GM21515 (cell line): Measurements from ENCODE around the gene BCL2L13.

ENCODE experiments used
- ATAC-seq: cut with Tn5 transposase; IDR thresholded peaks from one replicate; pipeline ENCODE4 v1.9.1; 2021; ENCODE audit not compliant: unreplicated experiment

Gene BCL2L13

DNA sequence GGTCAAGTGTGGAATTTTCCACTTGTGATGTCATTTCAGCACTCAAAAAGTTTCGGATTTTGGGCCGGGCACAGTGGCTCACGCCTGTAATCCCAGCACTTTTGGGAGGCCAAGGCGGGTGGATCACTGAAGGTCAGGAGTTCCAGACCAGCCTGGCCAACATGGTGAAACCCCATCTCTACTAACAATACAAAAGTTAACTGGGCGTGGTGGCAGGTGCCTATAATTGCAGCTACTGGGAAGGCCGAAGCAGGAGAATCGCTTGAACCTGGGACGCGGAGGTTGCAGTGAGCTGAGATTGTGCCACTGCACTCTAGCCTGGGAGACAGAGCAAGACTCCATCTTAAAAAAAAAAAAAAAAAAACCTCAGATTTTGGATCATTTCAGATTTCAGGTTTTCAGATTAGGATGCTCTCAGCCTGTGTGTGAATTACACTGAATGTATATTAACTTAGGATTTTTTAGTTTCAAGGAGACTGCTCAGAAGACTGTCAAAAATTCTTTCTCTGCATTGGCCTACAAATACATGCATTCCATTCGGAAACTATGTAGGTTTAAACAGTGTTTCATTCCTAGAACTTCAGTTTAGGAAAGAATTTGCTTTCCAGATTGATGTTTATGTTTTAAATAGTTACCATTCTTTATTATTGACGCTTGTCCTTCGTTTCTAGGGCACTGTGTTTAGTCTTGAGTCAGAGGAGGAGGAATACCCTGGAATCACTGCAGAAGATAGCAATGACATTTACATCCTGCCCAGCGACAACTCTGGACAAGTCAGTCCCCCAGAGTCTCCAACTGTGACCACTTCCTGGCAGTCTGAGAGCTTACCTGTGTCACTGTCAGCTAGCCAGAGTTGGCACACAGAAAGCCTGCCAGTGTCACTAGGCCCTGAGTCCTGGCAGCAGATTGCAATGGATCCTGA lies 87.7 kb downstream of the BCL2L13 start:
- ATAC-seq = no peak

DNA sequence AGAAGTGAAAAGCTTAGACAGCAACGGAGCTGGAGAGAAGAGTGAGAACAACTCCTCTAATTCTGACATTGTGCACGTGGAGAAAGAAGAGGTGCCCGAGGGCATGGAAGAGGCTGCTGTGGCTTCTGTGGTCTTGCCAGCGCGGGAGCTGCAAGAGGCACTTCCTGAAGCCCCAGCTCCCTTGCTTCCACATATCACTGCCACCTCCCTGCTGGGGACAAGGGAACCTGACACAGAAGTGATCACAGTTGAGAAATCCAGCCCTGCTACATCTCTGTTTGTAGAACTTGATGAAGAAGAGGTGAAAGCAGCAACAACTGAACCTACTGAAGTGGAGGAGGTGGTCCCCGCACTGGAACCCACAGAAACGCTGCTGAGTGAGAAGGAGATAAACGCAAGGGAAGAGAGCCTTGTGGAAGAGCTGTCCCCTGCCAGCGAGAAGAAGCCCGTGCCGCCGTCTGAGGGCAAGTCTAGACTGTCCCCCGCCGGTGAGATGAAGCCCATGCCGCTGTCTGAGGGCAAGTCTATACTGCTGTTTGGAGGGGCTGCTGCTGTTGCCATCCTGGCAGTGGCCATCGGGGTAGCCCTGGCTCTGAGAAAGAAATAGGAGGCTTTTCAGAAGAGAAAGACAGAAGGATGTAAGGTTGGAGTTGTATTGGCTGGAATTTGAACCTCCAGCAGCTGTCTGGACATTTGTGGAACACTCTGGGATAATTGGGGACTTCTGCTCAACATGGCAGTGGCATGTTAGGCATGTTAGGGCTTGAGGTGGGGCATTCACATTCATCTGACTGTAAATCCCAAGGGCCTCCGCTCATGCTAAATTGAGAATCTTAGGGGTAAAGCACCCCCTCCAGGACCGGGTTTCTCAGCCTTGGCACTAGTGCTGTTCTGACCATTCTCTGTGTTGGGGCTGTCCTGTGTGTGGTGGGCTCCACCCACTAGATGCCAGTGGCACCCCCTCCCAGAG lies 88.7 kb downstream of the BCL2L13 start:
- no peak for ATAC-seq

DNA sequence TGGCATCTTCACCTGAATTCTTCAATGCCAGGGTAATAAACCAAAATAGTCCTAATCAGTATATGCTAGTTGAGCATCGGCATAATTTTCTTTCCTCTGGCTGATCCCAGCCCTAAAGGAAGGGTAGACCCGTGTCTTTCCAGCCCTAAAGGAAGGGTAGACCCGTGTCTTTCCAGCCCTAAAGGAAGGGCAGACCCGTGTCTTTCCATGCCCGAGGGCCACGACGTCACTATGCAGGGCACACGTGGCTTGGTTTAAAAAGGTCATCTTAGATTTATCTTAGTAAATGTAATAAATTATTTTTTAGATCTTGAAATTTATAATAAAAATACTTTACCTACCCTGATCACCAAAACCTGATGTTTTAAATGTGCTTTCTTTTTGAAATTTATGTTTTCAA lies 90.2 kb downstream of the BCL2L13 start:
- ATAC-seq = no peak

DNA sequence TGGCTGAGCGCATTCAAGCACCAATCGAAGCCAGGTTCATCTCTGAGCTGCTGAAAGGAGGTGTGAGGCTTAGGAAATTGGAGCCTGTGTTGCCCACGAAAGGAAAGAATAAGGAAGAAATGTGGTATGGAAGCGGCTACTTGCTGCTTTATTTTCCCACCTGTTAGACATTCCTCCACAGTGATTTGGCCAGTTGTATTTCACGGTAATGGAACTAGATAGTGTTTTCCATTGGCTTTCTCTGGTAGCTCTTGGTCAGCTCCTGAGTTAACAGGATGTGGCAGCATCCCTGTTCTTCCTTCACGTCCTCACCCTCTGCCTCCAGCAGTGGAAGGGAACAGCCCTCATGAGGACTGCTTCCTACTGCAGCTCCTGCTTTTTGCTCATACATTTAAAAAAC lies 91.0 kb downstream of the BCL2L13 start:
- no peak for ATAC-seq

DNA sequence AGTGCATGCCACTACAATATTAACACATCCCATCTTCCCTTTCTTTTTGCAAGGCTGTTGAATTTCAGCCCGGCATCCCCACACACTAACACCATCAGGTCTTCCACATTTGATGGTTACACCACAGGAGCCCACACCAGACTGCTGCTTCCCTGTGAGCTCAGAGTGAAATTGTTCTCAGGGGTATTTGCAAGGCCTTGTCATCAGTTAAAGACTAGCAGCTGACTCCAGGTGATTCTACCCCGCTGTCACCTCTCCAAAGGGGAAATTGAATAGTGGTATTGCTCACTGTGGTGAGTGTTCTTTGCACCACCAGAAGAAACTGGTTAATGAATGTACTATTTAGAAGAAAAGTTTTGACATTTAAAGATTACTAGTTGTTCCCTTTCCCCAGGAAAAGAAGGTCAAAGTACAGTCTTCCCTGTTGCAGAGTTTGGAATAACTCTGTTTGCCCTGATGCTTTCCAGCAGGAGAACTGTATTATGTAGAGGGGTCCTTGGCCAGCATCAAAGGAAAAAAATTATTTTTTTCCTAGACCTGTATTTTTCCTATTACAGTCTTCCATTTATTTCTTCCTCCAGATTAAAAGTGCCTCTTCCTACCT lies 93.8 kb downstream of the BCL2L13 start:
- no peak for ATAC-seq

DNA sequence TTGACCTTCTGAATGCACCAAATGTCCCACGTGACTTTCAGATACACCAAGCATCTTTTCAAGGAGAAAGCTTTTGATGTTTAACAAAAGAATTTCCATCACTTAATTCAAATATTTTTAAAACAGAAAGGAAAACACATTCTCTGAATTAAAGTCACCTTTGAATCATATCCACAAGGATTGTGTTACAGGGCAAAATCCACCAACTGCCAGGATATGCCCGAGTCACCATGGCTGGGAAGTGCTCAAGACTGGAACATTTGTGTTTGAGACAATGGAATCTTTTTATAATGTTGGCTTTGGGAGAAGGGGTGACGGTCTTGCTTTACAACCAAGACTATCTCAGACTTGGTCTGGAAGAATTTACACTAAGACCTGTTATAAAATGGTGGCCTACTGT lies 94.9 kb downstream of the BCL2L13 start:
- ATAC-seq = no peak

DNA sequence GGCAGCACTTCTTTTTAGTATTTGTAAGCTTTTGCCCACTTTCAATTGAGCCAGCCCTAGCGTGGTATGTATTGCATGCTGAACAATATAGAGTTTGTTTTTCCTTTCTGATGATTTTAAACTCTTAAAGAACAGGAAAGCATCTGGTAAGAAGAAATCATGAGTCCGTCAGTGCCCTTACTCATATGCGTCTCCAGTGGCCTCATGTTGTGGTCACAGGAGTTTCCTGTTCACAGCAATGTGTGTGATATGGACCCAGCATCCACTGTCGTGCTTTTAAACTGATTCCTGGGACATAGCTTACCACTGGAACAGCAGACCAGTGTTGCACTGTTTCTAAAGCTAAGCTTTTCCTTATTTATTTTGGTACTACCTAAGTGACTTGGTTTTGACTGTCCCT lies 95.6 kb downstream of the BCL2L13 start:
- no peak for ATAC-seq

DNA sequence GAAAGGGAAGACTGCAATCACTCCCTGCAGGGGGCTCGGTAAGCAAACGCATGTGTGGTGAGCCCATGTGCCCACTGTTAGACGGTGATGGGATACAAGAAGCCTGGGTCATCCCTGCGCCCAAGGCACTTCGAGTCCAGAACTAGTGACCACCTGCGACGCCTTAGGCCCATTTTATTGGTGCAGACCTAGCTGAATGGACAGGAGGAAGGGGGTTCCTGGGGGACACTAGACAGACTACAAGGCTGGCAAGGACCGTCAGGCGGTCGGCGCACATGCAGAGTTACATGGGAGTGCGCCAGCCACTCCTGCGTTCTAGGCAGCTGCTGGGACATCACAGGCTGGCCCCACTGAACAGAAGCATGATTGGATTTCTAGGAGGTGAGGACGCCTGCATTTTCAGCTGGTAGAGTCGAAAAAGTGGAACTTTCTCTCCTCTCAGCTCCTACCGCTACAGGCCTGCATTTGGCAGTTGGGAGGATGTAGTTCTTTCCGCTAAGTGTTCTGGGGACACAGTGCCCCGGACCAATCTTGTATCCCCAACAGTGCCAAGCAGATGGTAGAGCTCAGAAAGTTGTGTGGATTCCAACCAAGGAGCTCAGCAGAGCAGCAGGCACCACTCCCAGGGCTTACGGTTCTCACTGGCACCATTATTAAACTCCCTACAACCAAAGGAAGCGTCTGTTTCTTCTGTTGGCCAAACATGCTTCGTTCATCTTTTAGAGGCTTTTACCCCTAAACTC lies 100.0 kb downstream of the BCL2L13 start:
- no peak for ATAC-seq

DNA sequence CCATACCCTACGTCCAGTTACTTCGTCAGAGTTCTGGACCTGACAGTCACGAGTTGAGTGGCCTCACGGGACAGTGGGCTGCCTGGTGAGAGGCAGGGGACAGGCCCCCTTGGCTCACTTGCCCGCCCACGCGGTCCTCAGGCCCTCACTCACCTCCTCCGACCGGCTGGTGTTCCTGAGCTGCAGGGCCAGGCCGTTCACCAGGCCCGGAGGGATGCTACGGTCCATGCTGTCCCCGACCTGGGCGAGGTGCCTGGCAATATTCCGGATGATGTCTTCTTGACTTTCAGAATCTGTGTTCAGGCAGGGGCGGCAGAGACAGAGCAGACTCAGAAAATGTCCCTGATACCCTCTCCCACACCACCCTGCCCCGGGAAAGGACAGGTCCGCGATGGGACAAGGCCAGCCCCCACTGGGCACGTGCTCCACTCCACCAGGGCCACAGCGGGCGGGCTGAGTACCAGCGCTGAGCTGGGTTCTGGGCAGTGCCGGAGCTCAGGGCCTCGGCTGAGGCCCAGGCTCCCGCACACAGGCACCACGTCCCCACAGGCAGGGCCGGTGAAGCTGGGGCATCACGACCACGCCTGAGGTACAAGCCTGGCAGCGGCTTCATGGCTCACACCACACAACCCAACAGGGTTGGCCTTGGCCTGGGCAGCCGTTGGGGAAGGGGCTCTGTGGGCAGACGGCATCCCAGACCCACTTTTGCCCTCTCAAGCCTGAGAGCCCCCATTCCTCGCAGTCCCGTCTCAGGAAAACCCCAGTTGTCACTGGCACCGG lies 100.8 kb downstream of the BCL2L13 start:
- ATAC-seq = no peak

DNA sequence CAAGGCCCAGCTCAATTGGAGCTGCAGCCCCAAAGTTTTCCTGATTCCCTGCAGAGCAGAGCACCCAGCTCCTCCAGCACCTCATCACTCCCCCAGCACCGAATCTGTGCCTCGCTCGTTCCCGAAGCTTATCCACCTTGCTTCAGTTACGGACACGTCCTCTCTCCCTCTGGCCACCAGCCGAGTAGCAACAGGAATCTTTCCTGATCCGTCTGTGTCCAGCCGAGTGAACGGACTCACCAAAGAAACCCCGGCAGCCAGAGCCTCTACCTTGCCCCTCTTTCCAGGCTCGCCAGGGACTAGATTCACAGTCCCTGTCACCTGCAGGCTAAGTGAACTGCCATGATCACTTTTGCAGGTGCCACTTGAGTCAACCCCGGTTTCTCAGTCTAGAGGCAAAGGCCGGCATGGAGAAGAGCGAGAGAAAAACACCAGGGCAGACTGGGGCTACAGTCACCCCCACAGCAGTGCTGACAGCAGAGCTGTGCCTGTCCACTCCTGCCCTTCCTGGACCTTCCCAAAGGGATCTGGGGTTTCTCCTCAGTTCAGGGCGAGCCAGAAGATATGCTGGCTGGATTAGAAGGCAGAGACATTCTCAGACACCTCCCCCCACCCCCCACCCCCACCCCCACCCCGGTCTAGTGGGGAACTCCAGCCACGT lies 103.4 kb downstream of the BCL2L13 start:
- ATAC-seq = no peak

DNA sequence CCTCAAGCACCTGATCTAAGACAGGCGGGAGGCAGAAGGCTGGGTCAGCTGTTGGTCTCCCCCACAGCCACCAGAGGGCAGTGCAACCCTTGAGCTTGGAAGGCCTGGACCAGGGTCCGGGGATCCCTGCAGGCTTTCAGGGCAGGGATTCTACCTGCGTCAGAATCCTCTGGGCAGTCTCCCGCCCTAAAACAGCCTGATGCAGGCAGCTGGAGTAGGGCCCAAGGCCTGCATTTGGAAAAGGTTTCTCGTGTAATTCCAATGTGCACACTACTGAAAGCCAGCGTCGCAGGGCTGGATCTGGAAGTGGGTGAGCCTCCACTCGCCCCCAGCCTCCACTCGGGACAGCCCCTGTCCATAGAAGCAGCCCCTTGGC lies 104.0 kb downstream of the BCL2L13 start:
- ATAC-seq = no peak

DNA sequence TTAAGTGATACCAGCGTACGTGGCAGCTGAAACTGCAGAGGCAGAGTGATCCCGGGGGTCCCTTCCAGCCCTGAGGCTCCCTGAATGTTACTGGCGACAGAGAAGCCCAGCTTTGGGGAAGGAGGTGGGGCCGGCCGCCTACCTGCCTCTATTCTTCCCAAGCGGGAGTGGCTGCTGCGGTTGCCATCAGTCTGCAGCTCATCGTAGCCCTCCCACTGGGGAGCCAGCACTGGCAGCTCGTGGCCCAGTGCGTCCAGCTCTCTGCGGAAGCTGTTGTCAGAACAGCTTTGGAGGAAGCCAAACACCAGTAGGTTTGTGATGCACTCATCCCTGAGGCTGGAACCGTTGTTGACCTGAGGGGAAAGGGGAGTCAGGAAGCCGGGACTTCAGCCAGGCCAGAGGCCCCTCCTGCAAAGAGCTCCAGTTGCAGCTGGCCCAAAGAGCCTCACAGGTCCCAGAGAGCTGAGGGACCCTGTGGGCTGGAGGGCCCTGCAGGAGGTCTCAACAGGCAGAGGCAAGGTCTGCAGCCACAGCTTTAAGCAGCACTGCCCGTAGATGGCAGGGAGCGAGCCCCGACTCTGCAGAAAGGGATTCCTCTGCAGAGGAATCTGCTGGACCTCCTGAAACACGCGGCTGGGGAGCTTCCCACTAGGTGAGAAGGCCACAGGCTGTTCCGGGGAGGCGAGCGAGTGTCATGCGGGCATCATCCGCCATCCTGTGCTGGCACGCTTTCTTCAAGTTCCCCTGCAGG lies 105.3 kb downstream of the BCL2L13 start:
- ATAC-seq = no peak

DNA sequence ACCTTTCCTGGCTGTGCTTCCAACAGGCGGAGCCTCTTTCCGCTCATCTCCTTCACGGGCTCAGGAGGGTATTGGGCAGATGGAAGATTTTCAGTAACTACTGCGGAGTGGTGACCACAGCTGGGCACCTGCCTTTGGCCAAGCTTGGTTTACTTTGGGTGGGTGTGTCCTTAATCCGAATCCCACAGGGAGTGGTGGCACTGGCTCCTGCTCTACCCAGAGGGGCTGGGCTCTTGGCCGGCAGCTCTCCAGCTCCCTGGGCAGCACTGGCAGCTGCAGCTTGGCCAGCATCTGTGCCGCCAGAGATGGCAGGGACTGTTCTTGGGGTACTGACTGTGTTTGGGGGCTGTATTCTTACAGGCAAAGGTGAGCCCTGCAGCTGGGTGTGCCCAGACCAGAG lies 105.9 kb downstream of the BCL2L13 start:
- no peak for ATAC-seq

DNA sequence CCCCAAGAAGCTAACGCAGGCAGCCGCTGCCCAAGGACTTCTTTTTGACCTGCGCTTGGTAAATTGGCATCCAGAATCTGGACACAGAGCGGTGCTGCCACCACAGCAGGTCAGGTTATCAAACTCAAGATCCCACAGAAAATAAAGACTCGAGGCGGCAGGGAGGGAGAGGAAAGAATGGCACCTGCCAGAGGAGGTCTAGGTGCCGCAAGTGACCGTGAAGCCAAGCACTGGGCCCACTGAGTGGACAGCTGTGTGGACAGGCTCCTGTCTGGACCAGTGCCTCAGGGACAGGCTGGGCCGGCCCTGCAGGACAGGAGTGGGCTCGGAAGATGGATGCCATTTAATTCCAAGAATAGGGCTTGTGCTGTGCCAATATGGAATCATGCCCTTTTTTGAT lies 108.4 kb downstream of the BCL2L13 start:
- ATAC-seq = no peak

DNA sequence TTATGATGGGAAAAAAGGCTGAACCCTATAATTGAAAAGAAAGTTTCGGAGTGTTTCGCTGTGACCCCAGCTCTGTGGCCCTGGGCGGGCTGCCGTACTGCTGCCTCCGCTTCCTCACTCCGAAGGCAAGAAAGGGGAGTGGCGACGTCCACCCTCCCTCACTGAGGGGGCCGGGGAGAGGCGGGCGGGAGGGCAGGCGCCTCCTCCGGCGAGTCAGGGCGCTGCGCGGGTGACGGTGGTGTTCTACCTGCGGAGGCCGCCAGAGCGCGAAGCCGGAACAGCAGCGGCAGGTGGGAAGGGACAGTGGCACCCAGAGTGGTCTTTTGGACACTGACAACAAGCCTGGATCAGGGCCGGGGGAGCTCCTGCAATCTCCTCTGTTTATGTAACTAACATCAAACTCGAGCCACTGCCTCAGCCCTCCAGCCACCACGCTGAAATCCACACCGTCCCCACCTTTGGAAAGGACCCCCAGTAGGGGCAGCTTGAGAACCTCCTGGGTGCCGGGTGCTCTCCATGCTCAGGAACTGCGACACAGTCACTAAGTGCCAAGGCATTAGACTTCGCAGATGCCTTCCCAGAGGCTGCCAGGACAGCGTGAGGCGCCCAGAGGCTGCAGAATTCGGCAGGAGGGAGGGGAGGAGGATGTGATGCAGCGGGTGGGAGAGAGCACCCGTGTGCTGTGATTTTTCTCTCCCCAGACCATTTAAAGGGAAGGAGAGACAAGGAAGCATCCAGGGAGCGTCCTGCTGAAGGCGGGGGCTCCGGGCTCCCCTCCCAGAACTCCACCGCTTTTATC lies 110.2 kb downstream of the BCL2L13 start:
- no peak for ATAC-seq

DNA sequence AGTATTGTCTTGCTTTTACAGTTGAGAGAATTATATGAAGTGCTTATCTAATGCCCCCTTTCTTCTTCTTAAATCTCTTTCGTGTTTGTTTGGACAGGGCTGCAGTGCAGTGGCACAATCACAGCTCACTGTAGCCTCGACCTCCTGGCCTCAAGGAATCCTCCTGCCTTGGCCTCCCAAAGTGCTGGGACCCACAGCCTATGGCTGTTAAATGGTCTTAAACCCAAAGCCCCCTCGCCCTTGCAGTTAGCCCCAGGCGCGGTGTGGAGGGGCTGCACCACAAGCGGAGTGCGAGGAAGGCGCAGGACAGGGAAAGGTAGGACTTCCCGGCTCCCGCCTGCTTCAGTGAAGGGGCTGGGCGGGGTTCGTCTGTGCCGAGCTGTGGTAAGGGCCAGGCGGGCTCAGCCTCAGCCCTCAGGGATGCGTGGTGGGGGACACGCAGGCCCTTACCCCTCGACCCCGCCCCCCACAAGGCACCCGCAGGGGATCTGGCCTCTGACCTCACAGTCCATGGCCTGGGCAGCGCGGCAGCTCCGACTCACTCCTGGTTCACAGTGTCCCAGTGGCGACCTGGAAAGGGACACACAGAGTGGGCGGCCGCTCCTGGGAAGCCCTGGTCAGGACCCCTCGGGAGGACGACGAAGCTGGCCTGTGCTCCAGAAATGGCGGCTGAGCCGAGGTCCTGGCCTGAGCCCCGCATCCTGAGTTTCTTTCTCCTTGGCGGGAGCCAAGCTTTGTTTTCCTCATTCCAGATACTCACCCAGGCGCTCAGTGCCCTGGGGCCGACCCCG lies 111.2 kb downstream of the BCL2L13 start:
- no peak for ATAC-seq

DNA sequence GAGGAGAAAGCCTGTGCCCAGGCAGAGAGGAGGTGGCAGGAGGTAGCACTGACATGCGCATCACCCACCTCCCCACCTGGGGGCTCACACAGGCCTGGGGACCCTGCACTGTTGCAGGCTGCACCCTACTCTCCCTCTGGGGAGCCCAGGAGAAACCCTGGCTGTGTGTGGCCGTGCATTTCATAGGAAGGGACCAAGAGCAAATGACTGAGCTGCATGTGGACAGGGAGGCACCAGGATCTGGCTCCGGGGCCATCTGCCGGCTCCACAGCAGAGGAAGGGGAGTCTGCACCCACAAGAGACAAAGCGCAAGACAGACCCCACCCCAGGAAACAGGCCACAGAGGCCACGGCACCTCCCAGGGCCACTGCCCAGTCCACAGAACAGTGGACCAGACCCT lies 113.0 kb downstream of the BCL2L13 start:
- no peak for ATAC-seq
